OCI-LY7 (cell line): Measurements from ENCODE around the gene CLCA2. TPM values are rescaled to one million over a fixed set of nuclear protein-coding genes. Genes with fewer than 3 reads are reported as not detected.

ENCODE experiments used
- BruUV-seq: library from RNA; stranded (reverse); fragments of 400-500 nt; replicated peaks from 2 replicates; lab custom pipeline; 2021; lab: Mats Ljungman, UMichigan
- CTCF ChIA-PET: fragments of 300-600 bp; sonication (Branson Sonifier 250); formaldehyde crosslinking; loops from one replicate; lab custom pipeline; 2022; ENCODE audit warnings: antibody characterized with exemption; ENCODE audit not compliant: unreplicated experiment; lab: Charles Lee
- POLR2A ChIA-PET: fragments of 300-600 bp; sonication (Branson Sonifier 250); formaldehyde crosslinking; loops from one replicate; lab custom pipeline; 2022; ENCODE audit warnings: antibody characterized with exemption; lab: Charles Lee
- DNase-seq: peaks from one replicate; pipeline ENCODE4 v3.0.0-alpha.2; 2015; ENCODE audit warnings: low spot score
- H2AFZ ChIP-seq: fragments of 200-600 bp; sonication (generic), shearing (Covaris generic); 2 replicates; pipeline ENCODE4 v1.6.1; 2014; ENCODE audit warnings: mild to moderate bottlenecking, antibody characterized with exemption, low read length, moderate library complexity
- H3K27ac ChIP-seq: fragments of 200-600 bp; sonication (generic); 2 replicates; pipeline ENCODE4 v1.5.1; 2014; ENCODE audit warnings: mixed run types, low read depth, mild to moderate bottlenecking, moderate library complexity, low read length, inconsistent platforms; ENCODE audit not compliant: poor library complexity, severe bottlenecking
- H3K36me3 ChIP-seq: fragments of 200-600 bp; sonication (generic); 2 replicates; pipeline ENCODE4 v1.6.1; 2014; ENCODE audit warnings: mild to moderate bottlenecking, antibody characterized with exemption, low read length, moderate library complexity, mixed read lengths; ENCODE audit not compliant: insufficient read depth
- H3K4me1 ChIP-seq: fragments of 200-600 bp; sonication (generic); 2 replicates; pipeline ENCODE4 v1.5.1; 2014; ENCODE audit warnings: mild to moderate bottlenecking, low read length; ENCODE audit not compliant: insufficient read depth, poor library complexity, severe bottlenecking
- H3K4me2 ChIP-seq: fragments of 200-600 bp; sonication (generic); 2 replicates; pipeline ENCODE4 v1.6.1; 2014; ENCODE audit warnings: mild to moderate bottlenecking, low read length
- H3K4me3 ChIP-seq: fragments of 200-600 bp; sonication (generic); 2 replicates; pipeline ENCODE4 v1.5.1; 2014; ENCODE audit warnings: mild to moderate bottlenecking, low read depth, low read length; ENCODE audit not compliant: poor library complexity, severe bottlenecking
- H3K79me2 ChIP-seq: fragments of 200-600 bp; sonication (generic); 2 replicates; pipeline ENCODE4 v1.6.1; 2016; ENCODE audit warnings: low read depth, mild to moderate bottlenecking, low read length, moderate library complexity, mixed read lengths; ENCODE audit not compliant: insufficient read depth
- H3K9me2 ChIP-seq: fragments of 200-600 bp; sonication (generic); 2 replicates; pipeline ENCODE4 v1.6.1; 2016; ENCODE audit warnings: mild to moderate bottlenecking, low read length, mixed read lengths; ENCODE audit not compliant: insufficient read depth
- H3K9me3 ChIP-seq: fragments of 200-600 bp; sonication (generic); 2 replicates; pipeline ENCODE4 v1.6.1; 2014; ENCODE audit warnings: mild to moderate bottlenecking, mixed run types, low read length, mixed read lengths
- H4K20me1 ChIP-seq: fragments of 200-600 bp; sonication (generic); 2 replicates; pipeline ENCODE4 v1.6.1; 2014; ENCODE audit warnings: mild to moderate bottlenecking, antibody characterized with exemption, low read length, moderate library complexity, mixed read lengths; ENCODE audit not compliant: insufficient read depth
- CTCF ChIP-seq: fragments of 200-600 bp; sonication (generic); conservative IDR thresholded peaks from 2 replicates; pipeline ENCODE4 v1.5.1; 2014; ENCODE audit warnings: mild to moderate bottlenecking, antibody characterized with exemption, low read length, moderate library complexity, mixed read lengths
- EZH2phosphoT487 ChIP-seq: fragments of 200-600 bp; sonication (generic); IDR thresholded peaks from 2 replicates; pipeline ENCODE4 v1.6.1; 2018; ENCODE audit warnings: low read depth, borderline replicate concordance, mild to moderate bottlenecking, mixed run types, antibody characterized with exemption, low read length, moderate library complexity, mixed read lengths
- intact Hi-C: fragments of 100-400 bp; cut with micrococcal nuclease; formaldehyde crosslinking; loops from one replicate; pipeline ENCODE4 v1.10.0; 2022; ENCODE audit not compliant: unreplicated experiment
- total RNA-seq, 2 experiments: library from RNA; depleted of rRNA in 1 of 2; stranded (reverse); fragments of >200 nt in 1 of 2; shearing (Covaris generic) in 1 of 2; gene quantifications; 2 replicates each; pipeline ENCODE4 v1.2.3, GENCODE V29; 2014 to 2022

The CLCA2 gene
- total RNA-seq, 2 experiments from 2014 or later, result not detected

GRCh38 chr1:86388777-86389176 lies 35.2 kb upstream of the CLCA2 start:
- peaks cover 2% of the 10 kb centered on the region for H3K4me1 ChIP-seq
- H3K27ac ChIP-seq, result no peak overlapping the region
- H2AFZ ChIP-seq, result no peak overlapping the region
- no peak overlapping the region for H3K4me2 ChIP-seq
- H4K20me1 ChIP-seq, result no peaks in the 10 kb centered on the region
- no peak for TF ChIP-seq CTCF
- no peak for TF ChIP-seq EZH2phosphoT487
- intact Hi-C loops, result no loop called here
- 0 out of 2 replicates have a peak, but pooled peaks cover 3% of the 10 kb centered on the region for H3K9me3 ChIP-seq
- BruUV-seq, result no TSS peak
- ChIA-PET CTCF (no interaction called here), POLR2A (interaction anchor here (0.6 to 1.6 kb wide), 3 partner anchors 8 to 42 kb away, joined by 3 to 4 read pairs (median 3); partner anchors contain the start of gene ODF2L)
- no peaks in the 10 kb centered on the region for H3K9me2 ChIP-seq
- H3K4me3 ChIP-seq, result no peak overlapping the region
- no peaks in the 10 kb centered on the region for H3K36me3 ChIP-seq
- peaks cover 27% of the 10 kb centered on the region; the same call in 1 of the 2 replicates for H3K79me2 ChIP-seq
- no peak for DNase-seq

- Histone ChIP-seq H3K4me2 (no peak overlapping the region), H3K27ac (no peak overlapping the region), H2AFZ (no peak overlapping the region), H3K36me3 (no peaks in the 10 kb centered on the region), H3K4me1 (peaks cover 5% of the 10 kb centered on the region), H3K9me2 (no peaks in the 10 kb centered on the region), H3K9me3 (0 out of 2 replicates have a peak, but pooled peaks cover 3% of the 10 kb centered on the region), H3K79me2 (peaks cover 28% of the 10 kb centered on the region; the same call in 1 of the 2 replicates), H4K20me1 (no peaks in the 10 kb centered on the region), H3K4me3 (no peak overlapping the region)
- POLR2A ChIA-PET, result interaction anchor here (0.7 to 0.9 kb wide), 5 partner anchors 15 to 611 kb away, joined by 3 to 4 read pairs (median 3); no protein-coding TSS in a partner anchor
- no TSS peak for BruUV-seq
- CTCF ChIA-PET, result no interaction called here
- TF ChIP-seq EZH2phosphoT487 (no peak), CTCF (no peak)
- intact Hi-C loops, result no loop called here
- DNase-seq, result no peak
Observed at GRCh38 chr1:86389307-86389706, 34.7 kb upstream of the CLCA2 start.

- ChIA-PET CTCF (no interaction called here), POLR2A (interaction anchor here (0.6 to 4.9 kb wide), 6 partner anchors 10 to 559 kb away, joined by 3 to 27 read pairs (median 4); no protein-coding TSS in a partner anchor)
- H3K4me3 ChIP-seq, result no peak overlapping the region
- peaks cover 29% of the 10 kb centered on the region; the same call in 1 of the 2 replicates for H3K79me2 ChIP-seq
- no peak for DNase-seq
- H3K9me2 ChIP-seq, result no peaks in the 10 kb centered on the region
- intact Hi-C loops, result no loop called here
- peaks cover 28% of the 10 kb centered on the region for H3K4me1 ChIP-seq
- no peak for TF ChIP-seq CTCF
- TF ChIP-seq EZH2phosphoT487, result no peak
- H2AFZ ChIP-seq, result no peak overlapping the region
- BruUV-seq, result no TSS peak
- H3K4me2 ChIP-seq, result peak overlapping the region; percentile 76
- H3K9me3 ChIP-seq, result 0 out of 2 replicates have a peak, but pooled peaks cover 3% of the 10 kb centered on the region
- no peaks in the 10 kb centered on the region for H4K20me1 ChIP-seq
- H3K36me3 ChIP-seq, result no peaks in the 10 kb centered on the region
- no peak overlapping the region for H3K27ac ChIP-seq
Observed at GRCh38 chr1:86394416-86394815, 29.6 kb upstream of the CLCA2 start.
